SK-N-SH (cell line): ENCODE results near the gene TRDMT1. TPM values are rescaled to one million over a fixed set of nuclear protein-coding genes. Genes with fewer than 3 reads are reported as not detected.

ENCODE experiments used
- CHD2 ChIP-seq: fragments of 150-350 bp; IDR thresholded peaks from 2 replicates; pipeline ENCODE4 v1.6.1; 2018; ENCODE audit warnings: low read length; ENCODE audit not compliant: partially characterized antibody
- CTCF ChIP-seq: fragments of 200-600 bp; sonication (generic); IDR thresholded peaks from 2 replicates; pipeline ENCODE4 v1.6.1; 2017; ENCODE audit warnings: antibody characterized with exemption, mild to moderate bottlenecking, moderate library complexity
- ELF1 ChIP-seq: IDR thresholded peaks from 2 replicates; pipeline ENCODE4 v1.4.0; 2012
- EP300 ChIP-seq, 2 experiments: IDR thresholded peaks; 2 replicates each; pipeline versions ENCODE4 v1.4.0 to v1.6.1; 2012; ENCODE audit warnings: borderline replicate concordance in 1 of 2, low read depth in 1 of 2, low read length in 1 of 2
- FOSL2 ChIP-seq: IDR thresholded peaks from 2 replicates; pipeline ENCODE4 v1.4.0; 2012; ENCODE audit warnings: low read depth, mild to moderate bottlenecking, moderate library complexity, borderline replicate concordance
- GABPA ChIP-seq: IDR thresholded peaks from 2 replicates; pipeline ENCODE4 v1.4.0; 2012; ENCODE audit warnings: low read depth, mild to moderate bottlenecking
- IRF3 ChIP-seq: fragments of 150-350 bp; IDR thresholded peaks from 2 replicates; pipeline ENCODE4 v1.6.1; 2016; ENCODE audit warnings: mild to moderate bottlenecking, low read depth, low read length
- MEF2A ChIP-seq: IDR thresholded peaks from 2 replicates; pipeline ENCODE4 v1.4.0; 2012; ENCODE audit warnings: low read depth, borderline replicate concordance
- MXI1 ChIP-seq: IDR thresholded peaks from 2 replicates; pipeline ENCODE4 v1.6.1; 2012; ENCODE audit warnings: mild to moderate bottlenecking, low read depth, low read length, improper control_type of control experiment
- NFIC ChIP-seq: IDR thresholded peaks from 2 replicates; pipeline ENCODE4 v1.4.0; 2012; ENCODE audit warnings: borderline replicate concordance
- REST ChIP-seq: IDR thresholded peaks from 2 replicates; pipeline ENCODE4 v1.6.1; 2012; ENCODE audit warnings: mild to moderate bottlenecking, low read depth, low read length, moderate library complexity
- RFX5 ChIP-seq: IDR thresholded peaks from 2 replicates; pipeline ENCODE4 v1.6.1; 2012; ENCODE audit warnings: mild to moderate bottlenecking, improper control_type of control experiment, low read length
- TAF1 ChIP-seq: IDR thresholded peaks from 2 replicates; pipeline ENCODE4 v1.6.1; 2012; ENCODE audit warnings: low read depth, mild to moderate bottlenecking, low read length, moderate library complexity, borderline replicate concordance
- TEAD4 ChIP-seq: IDR thresholded peaks from 2 replicates; pipeline ENCODE4 v1.4.0; 2012; ENCODE audit warnings: mild to moderate bottlenecking, borderline replicate concordance; ENCODE audit not compliant: insufficient read depth
- USF1 ChIP-seq: IDR thresholded peaks from 2 replicates; pipeline ENCODE4 v1.4.0; 2012; ENCODE audit warnings: low read depth, borderline replicate concordance
- YY1 ChIP-seq: IDR thresholded peaks from 2 replicates; pipeline ENCODE4 v1.4.0; 2012; ENCODE audit warnings: low read depth, mild to moderate bottlenecking
- polyA plus RNA-seq, 3 experiments: library from polyadenylated mRNA; depleted of rRNA; stranded (reverse); fragments of >200 nt; gene quantifications; 2 replicates each; pipeline ENCODE4 v1.2.3, GENCODE V29; 2012

TRDMT1 gene
- polyA plus RNA-seq, 1 of the 3 experiments (the other 2 are of a cell fraction), result 3.1 TPM

GRCh38 chr10:17214971-17215781, 13.7 kb upstream of the TRDMT1 start (continued):
- TF ChIP-seq REST, result no peak
- no peak for TF ChIP-seq ELF1
- TF ChIP-seq TAF1, result peak; percentile 59; the same call in 1 of the 2 replicates
- no peak for TF ChIP-seq YY1
- no peak for TF ChIP-seq USF1
- peak; percentile 7 to 87; a peak in 1 of 4 replicates for TF ChIP-seq EP300 (IDR thresholded peaks at IDR 0.05; ENCODE audit: borderline replicate concordance in 1 of 2, low read depth in 1 of 2, low read length in 1 of 2)
- peak; percentile 80; the same call in 1 of the 2 replicates for TF ChIP-seq FOSL2
- no peak for TF ChIP-seq RFX5
- TF ChIP-seq IRF3, result no peak
- TF ChIP-seq CTCF, result no peak
- TF ChIP-seq MXI1, result no peak
- peak; percentile 40; the same call in 1 of the 2 replicates for TF ChIP-seq TEAD4
- peak; percentile 86 for TF ChIP-seq NFIC
- TF ChIP-seq GABPA, result no peak
- TF ChIP-seq MEF2A, result peak; percentile 65; the same call in 1 of the 2 replicates
- TF ChIP-seq CHD2, result no peak
